GM21515 (cell line): ENCODE results near the gene NT5C.
"Not testable (repeated sequence)": the region's sequence is repeated elsewhere in the genome, so short reads cannot be mapped to it uniquely, and the experiment has no call there.

Experiments
- ATAC-seq: cut with Tn5 transposase; IDR thresholded peaks from one replicate; pipeline ENCODE4 v1.9.1; 2021; ENCODE audit not compliant: unreplicated experiment

NT5C gene

GRCh38 chr17:75144816-75145512 lies 13.4 kb upstream of the NT5C start:
- ATAC-seq = no peak

GRCh38 chr17:75142236-75142971 lies 10.9 kb upstream of the NT5C start:
- no peak for ATAC-seq

GRCh38 chr17:75138519-75138918 lies 7.0 kb upstream of the NT5C start:
- no peak for ATAC-seq

GRCh38 chr17:75137762-75138161 lies 6.2 kb upstream of the NT5C start:
- not testable (repeated sequence) for ATAC-seq

- ATAC-seq = no peak
Observed at GRCh38 chr17:75135946-75136345, 4.4 kb upstream of the NT5C start.

- no peak for ATAC-seq
Observed at GRCh38 chr17:75135452-75135851, 3.9 kb upstream of the NT5C start.

- ATAC-seq = not testable (repeated sequence)
Observed at GRCh38 chr17:75133607-75134347, 2.2 kb upstream of the NT5C start.

- no peak for ATAC-seq
Observed at GRCh38 chr17:75133001-75133400, 1.5 kb upstream of the NT5C start.

GRCh38 chr17:75132018-75133000 lies 767 bp upstream of the NT5C start:
- not testable (repeated sequence) for ATAC-seq

GRCh38 chr17:75130632-75131277 lies 787 bp downstream of the NT5C start:
- ATAC-seq = no peak

GRCh38 chr17:75130059-75130631 lies 1.4 kb downstream of the NT5C start:
- no peak for ATAC-seq

GRCh38 chr17:75129576-75129975 lies 2.0 kb downstream of the NT5C start:
- no peak for ATAC-seq

GRCh38 chr17:75128694-75129505 lies 2.6 kb downstream of the NT5C start:
- ATAC-seq = no peak

GRCh38 chr17:75127936-75128335 lies 3.6 kb downstream of the NT5C start:
- ATAC-seq = not testable (repeated sequence)

GRCh38 chr17:75126954-75127353 lies 4.6 kb downstream of the NT5C start:
- ATAC-seq = no peak

GRCh38 chr17:75125984-75126383 lies 5.6 kb downstream of the NT5C start:
- no peak for ATAC-seq

- no peak for ATAC-seq
Observed at GRCh38 chr17:75124819-75125162, 6.8 kb downstream of the NT5C start.

- ATAC-seq = no peak
Observed at GRCh38 chr17:75124041-75124818, 7.3 kb downstream of the NT5C start.
